Psoas muscle (tissue), 8 donors: ENCODE measurements around the gene CNPY1. TPM values are rescaled to one million over a fixed set of nuclear protein-coding genes. Genes with fewer than 3 reads are reported as not detected.

Experiments used
- ATAC-seq, 4 donors: fragments of 200-7000 bp; cut with Tn5 transposase; one replicate each; pipeline ENCODE4 v1.9.1; 2020; ENCODE audit warnings: moderate library complexity in 3 of 4, mild to moderate bottlenecking in 2 of 4
- DNase-seq, 2 donors: peaks; one replicate each; pipeline ENCODE4 v3.0.0-alpha.2; 2020
- H3K27ac ChIP-seq: fragments of 200-600 bp; one replicate; pipeline ENCODE4 v1.8.0; 2022
- H3K27me3 ChIP-seq, 3 donors: fragments of 200-600 bp in 1 of 3; one replicate each; pipeline versions ENCODE4 v1.6.1 to v1.8.0; 2013 to 2022; ENCODE audit warnings: low read length in 2 of 3, mild to moderate bottlenecking in 2 of 3, moderate library complexity in 1 of 3; ENCODE audit not compliant: insufficient read depth in 3 of 3
- H3K36me3 ChIP-seq, 2 donors: fragments of 200-600 bp in 1 of 2; one replicate each; pipeline versions ENCODE4 v1.6.1 to v1.8.0; 2013 to 2022; ENCODE audit warnings: low read depth in 1 of 2, mild to moderate bottlenecking in 1 of 2, moderate library complexity in 1 of 2; ENCODE audit not compliant: insufficient read depth in 1 of 2
- H3K4me1 ChIP-seq: fragments of 200-600 bp; one replicate; pipeline ENCODE4 v1.8.0; 2022
- H3K4me3 ChIP-seq: fragments of 200-600 bp; one replicate; pipeline ENCODE4 v1.8.0; 2022; ENCODE audit warnings: mild to moderate bottlenecking
- H3K9me3 ChIP-seq: fragments of 200-600 bp; one replicate; pipeline ENCODE4 v1.8.0; 2022
- WGBS, 3 donors: extraction: QIAGEN DNeasy Blood & Tissue Kit; methylation state at CpG; one replicate each; pipeline versions ENCODE4 v1.1.6 to v1.1.7; 2013; 5-methylcytosine and 5-hydroxymethylcytosine counted together
- intact Hi-C, 2 donors: fragments of 100-400 bp; cut with DNase I; formaldehyde crosslinking; loops; one replicate each; pipeline versions ENCODE4 v1.11.0 to v1.14.2; 2022
- polyA plus RNA-seq, 3 donors: library from polyadenylated mRNA; stranded (reverse); fragments of 200-250 nt; gene quantifications; one replicate each; pipeline ENCODE4 v1.2.3, GENCODE V29; 2013
- total RNA-seq, 4 donors: library from RNA; stranded (reverse); fragmentation: NEBNext Ultra II Directional in 2 of 4; extraction: Animal tissue kit (Norgen Biotek cat#: 25700) in 2 of 4; gene quantifications; one replicate each; pipeline versions ENCODE4 v1.2.1 to v1.2.4, GENCODE V29; 2021 to 2023
- TF ChIP-seq, protein P1 (sequence below): fragments of 200-600 bp; IDR thresholded peaks from one replicate; pipeline ENCODE4 v1.8.0; 2022; ENCODE audit warnings: antibody characterized with exemption
- donor health status: healthy with polysubstance abuse.
- donor health status: DM: no; HTN: no; CAD: no; lungs with moderate emphysema.
- donor health status: Bipolar disorder and iron deficiency.
- donor health status: healthy.
- donor health status: DM: yes; HTN: yes; CAD: no.
- donor health status: DM: no; HTN: no; CAD: no.
- donor health status: DM: no; HTN: no; CAD: no.
- donor health status: DM: yes; HTN: yes; CAD: no.

Gene CNPY1
- total and polyA plus RNA-seq, 7 donors: not detected

DNA sequence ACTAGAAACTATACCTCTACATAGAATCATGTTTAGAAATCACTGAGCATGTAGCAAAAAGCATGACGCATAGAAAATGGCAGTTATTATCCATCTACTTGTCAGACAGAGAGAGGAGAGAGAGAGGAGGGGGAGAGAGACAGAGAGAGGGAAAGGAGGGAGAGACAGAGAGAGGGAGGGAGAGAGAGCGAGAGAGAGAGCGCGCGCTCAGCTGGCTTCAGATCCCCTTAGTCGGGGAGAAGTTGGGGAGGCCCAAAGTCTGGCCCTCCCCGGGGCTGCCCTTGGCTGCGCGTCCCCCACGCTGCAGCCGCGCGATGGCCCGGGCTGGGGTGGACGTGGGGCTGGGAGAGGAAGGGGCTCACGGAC, 37.0 kb downstream of the CNPY1 start:
- Histone ChIP-seq H3K4me1 (no peaks in the 10 kb centered on the region), H3K4me3 (no peak overlapping the region), H3K36me3 (no peaks in the 10 kb centered on the region), H3K27me3 (peaks cover 14 to 96% (median 19%) of the 10 kb centered on the region in 3 donors), H3K9me3 (no peaks in the 10 kb centered on the region), H3K27ac (no peak overlapping the region)
- TF ChIP-seq, protein P1, sequence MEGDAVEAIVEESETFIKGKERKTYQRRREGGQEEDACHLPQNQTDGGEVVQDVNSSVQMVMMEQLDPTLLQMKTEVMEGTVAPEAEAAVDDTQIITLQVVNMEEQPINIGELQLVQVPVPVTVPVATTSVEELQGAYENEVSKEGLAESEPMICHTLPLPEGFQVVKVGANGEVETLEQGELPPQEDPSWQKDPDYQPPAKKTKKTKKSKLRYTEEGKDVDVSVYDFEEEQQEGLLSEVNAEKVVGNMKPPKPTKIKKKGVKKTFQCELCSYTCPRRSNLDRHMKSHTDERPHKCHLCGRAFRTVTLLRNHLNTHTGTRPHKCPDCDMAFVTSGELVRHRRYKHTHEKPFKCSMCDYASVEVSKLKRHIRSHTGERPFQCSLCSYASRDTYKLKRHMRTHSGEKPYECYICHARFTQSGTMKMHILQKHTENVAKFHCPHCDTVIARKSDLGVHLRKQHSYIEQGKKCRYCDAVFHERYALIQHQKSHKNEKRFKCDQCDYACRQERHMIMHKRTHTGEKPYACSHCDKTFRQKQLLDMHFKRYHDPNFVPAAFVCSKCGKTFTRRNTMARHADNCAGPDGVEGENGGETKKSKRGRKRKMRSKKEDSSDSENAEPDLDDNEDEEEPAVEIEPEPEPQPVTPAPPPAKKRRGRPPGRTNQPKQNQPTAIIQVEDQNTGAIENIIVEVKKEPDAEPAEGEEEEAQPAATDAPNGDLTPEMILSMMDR: no peak
- no peak for DNase-seq
- no peak for ATAC-seq
- intact Hi-C loops: no loop called here
- 1 to 8% (median 5%) methylated on average over 6 to 16 of the region's 16 CpGs for WGBS, 3 donors

DNA sequence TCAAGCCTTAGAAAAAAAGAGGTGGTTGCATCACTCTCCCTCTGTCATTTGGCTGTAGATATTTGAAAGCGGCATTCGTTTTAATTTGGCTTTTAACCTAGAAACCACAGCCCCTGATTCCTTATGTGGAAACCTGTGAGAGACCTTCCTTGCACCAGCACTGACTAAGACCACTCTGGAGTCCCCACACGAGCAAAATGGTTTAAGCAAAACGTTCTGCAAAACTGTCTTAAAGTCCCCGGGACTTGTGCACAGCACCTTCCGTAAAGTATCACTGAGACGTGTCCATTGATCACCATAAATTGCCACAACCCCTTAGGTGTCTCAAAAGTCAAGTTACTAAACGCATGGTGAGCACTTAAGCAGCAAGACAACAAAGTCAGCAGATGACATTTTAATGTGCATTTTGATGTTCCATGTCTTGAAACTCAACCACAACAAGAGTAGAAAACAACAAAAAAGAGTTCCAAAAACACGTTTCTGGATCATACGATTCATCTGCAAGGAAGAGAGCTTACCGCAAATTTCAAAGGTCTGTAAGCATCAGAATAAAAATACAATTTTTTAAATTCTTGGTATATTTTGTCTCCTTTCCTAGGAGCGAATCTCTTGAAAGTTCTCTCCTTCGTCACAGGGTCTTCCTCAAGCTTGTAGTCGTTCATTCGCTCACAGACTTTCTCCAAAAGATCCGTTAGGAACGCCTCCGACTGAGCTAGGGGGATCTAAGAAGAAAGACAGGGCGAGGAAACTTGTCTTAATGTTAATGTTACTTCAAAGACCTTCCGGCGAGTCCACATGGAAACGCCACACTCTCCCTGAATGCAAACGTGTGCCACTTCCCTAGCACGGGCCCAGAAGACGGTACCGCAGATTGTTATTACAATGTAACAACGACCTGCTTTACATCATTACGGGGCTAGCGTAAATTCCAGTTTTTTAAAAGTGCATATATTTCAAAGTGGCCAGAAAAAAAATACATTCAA, 37.7 kb downstream of the CNPY1 start:
- H3K27ac ChIP-seq: no peak overlapping the region
- no peaks in the 10 kb centered on the region for H3K4me1 ChIP-seq
- no peak overlapping the region for H3K4me3 ChIP-seq
- 14 to 16% (median 15%) methylated on average over 29 of the region's 29 CpGs for WGBS, 3 donors
- TF ChIP-seq, protein P1: no peak
- no peaks in the 10 kb centered on the region for H3K9me3 ChIP-seq
- intact Hi-C loops: no loop called here
- no peak for ATAC-seq
- peaks cover 14 to 93% (median 18%) of the 10 kb centered on the region in 3 donors for H3K27me3 ChIP-seq
- H3K36me3 ChIP-seq: no peaks in the 10 kb centered on the region
- no peak for DNase-seq

DNA sequence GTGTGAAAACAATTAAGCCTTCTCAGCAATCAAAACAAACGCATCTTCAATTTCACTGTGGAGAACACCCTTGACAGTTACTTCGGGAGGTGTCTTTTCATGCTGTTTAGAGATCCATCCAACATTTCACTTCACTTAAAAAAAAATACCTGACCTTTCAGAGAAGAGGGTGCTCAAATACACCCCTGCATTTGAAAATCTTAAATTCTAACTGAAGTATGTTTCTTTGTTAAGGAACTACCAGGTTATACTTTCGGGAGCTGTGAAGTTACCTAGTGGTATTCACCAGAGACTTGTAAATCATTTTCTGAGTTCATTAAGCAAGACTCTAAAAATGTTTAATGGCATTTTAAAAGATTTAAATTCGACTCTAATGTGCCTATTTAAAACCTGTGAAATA, 38.8 kb downstream of the CNPY1 start:
- H3K27me3 ChIP-seq: peaks cover 14 to 90% (median 20%) of the 10 kb centered on the region in 3 donors

DNA sequence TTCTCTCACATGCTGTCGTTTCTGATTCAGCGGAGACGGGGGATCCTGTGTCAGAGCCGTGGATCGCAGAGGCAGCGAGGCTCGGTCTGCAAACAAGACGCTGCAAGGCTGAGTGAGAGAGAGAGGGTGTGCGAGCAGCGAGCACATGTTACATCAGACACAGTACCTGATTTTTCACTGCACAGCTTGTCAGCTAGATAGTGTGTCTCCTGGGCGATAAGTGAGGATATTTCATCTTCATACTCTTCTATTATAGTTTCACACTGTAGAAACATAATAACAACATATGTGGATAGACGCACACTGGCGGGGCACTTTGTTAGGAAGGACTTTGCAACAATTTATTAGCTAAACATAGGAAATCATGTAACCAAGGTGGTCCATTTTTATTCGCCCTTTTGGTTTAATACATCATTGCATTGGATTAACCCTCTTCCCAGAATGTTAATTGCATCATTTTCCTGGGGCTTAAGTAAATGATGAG, 39.5 kb downstream of the CNPY1 start:
- Histone ChIP-seq H3K4me3 (no peak overlapping the region), H3K9me3 (no peaks in the 10 kb centered on the region), H3K4me1 (no peaks in the 10 kb centered on the region), H3K27ac (no peak overlapping the region), H3K27me3 (peaks cover 14 to 90% (median 20%) of the 10 kb centered on the region in 3 donors), H3K36me3 (no peaks in the 10 kb centered on the region)
- ATAC-seq (no peak), DNase-seq (no peak)
- TF ChIP-seq, protein P1: no peak
- intact Hi-C loops: no loop called here
- WGBS, 3 donors: 36 to 44% (median 39%) methylated on average over 14 of the region's 14 CpGs

More for the DNA sequence above, 38.8 kb downstream of the CNPY1 start:
- intact Hi-C loops: no loop called here
- Histone ChIP-seq H3K4me1 (no peaks in the 10 kb centered on the region), H3K9me3 (no peaks in the 10 kb centered on the region), H3K36me3 (no peaks in the 10 kb centered on the region), H3K4me3 (no peak overlapping the region), H3K27ac (no peak overlapping the region)
- TF ChIP-seq, protein P1: no peak
- DNase-seq (no peak), ATAC-seq (no peak)
- WGBS, 3 donors: 20 to 25% (median 23%) methylated on average over 4 of the region's 4 CpGs
